Measurements from ENCODE around the gene RASSF8. TPM values are rescaled to one million over a fixed set of nuclear protein-coding genes. Genes with fewer than 3 reads are reported as not detected.

The RASSF8 gene
- total and polyA plus RNA-seq, 2 donors from 2014 or later = 12.0 to 52.8 TPM

DNA sequence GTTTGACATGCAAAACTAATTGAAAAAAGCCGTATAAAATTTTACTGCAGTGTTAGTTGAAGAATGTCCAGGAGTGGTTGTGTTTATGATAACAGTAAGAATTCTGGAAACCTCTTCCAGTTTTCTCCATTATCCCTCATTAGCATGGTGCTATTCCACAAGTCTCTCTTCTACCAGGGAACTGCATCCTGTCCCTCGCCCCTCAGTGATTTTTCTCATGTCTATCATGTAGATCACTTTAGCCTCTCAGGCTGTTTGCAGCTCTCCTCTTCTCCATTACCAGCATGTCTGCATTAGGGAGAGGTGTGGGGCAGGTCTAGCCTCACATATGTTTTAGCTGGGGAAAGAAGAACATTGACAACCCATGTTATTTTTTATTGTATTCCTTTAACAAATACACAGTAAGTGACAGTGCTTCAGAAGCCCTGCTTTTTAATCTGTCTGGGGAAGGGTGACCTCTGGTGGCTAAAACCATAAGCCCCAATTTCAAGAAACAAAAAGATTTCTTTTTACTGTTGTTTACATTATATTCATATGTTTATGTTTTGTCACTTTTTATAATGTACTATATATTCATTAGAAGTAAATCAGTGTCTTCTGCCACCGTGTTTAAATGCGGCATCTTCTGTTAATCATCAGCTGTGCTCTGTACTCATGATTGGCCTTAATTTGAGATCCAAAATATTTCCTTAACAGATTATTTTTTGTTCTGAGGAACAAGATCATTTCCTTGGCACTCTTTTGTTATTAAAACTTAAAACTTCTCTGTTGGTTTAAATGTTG, 70.7 kb downstream of the RASSF8 start:
- peak in 3 of 5 donors; percentile 32 to 62 (median 56) for DNase-seq
- intact Hi-C loops (cut with DNase I) = loop anchor here (10.0 kb wide), 1 partner anchor 584 kb away; no protein-coding TSS in a partner anchor

DNA sequence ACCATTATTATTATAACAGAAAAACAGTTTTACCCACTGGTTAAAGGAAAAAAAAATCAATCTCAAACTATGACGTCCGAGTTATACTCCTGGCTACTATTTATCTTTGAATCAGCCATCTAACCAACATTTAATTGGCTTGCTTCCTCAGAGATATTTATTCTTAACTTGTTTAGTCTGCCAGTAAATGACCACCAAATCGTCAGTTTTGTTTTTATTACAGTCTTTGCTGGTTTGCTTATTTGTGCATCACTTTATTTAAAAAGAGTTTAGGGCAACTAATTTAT, 71.2 kb downstream of the RASSF8 start:
- no peak overlapping the region for H3K9ac ChIP-seq (ENCODE audit: low read length in 3 of 3)
- intact Hi-C loops (cut with DNase I) = loop anchor here (10.0 kb wide), 1 partner anchor 585 kb away; no protein-coding TSS in a partner anchor
- peaks cover 0 to 10% (median 6%) of the 10 kb centered on the region in 3 donors for H3K4me1 ChIP-seq (ENCODE audit: control insufficient read depth in 2 of 3, insufficient read depth in 2 of 3, low read depth in 1 of 3, low read length in 3 of 3)
- DNase-seq (no peak), FAIRE-seq (no peak)
- H3K27ac ChIP-seq (ENCODE audit: low read depth in 2 of 2, low read length in 2 of 2) = no peak overlapping the region
- H3K27me3 ChIP-seq (ENCODE audit: control insufficient read depth, insufficient read depth, low read length) = no peaks in the 10 kb centered on the region
- no peaks in the 10 kb centered on the region for H3K9me3 ChIP-seq (ENCODE audit: control insufficient read depth in 2 of 3, insufficient read depth in 1 of 3, low read length in 3 of 3)
- TF ChIP-seq CTCF (IDR thresholded peaks at IDR 0.05; ENCODE audit: borderline replicate concordance, extremely low read depth, insufficient read depth) = no peak
- H3K36me3 ChIP-seq (ENCODE audit: control insufficient read depth in 2 of 3, insufficient read depth in 3 of 3, low read length in 3 of 3) = no peaks in the 10 kb centered on the region
- H3K4me3 ChIP-seq (ENCODE audit: low read length in 3 of 3) = no peak overlapping the region

More for the DNA sequence above, 70.7 kb downstream of the RASSF8 start:
- peak; percentile 74 for FAIRE-seq
- peak overlapping the region in 1 of 3 donors; percentile 5 for H3K9ac ChIP-seq (ENCODE audit: low read length in 3 of 3)
- H3K4me1 ChIP-seq (ENCODE audit: control insufficient read depth in 2 of 3, insufficient read depth in 2 of 3, low read depth in 1 of 3, low read length in 3 of 3) = peaks cover 0 to 10% (median 6%) of the 10 kb centered on the region in 3 donors
- peak overlapping the region in 2 of 3 donors; percentile 28 to 42 for H3K4me3 ChIP-seq (ENCODE audit: low read length in 3 of 3)
- no peaks in the 10 kb centered on the region for H3K27me3 ChIP-seq (ENCODE audit: control insufficient read depth, insufficient read depth, low read length)
- peak; percentile 52 for TF ChIP-seq CTCF (IDR thresholded peaks at IDR 0.05; ENCODE audit: borderline replicate concordance, extremely low read depth, insufficient read depth)
- H3K36me3 ChIP-seq (ENCODE audit: control insufficient read depth in 2 of 3, insufficient read depth in 3 of 3, low read length in 3 of 3) = no peaks in the 10 kb centered on the region
- no peak overlapping the region for H3K27ac ChIP-seq (ENCODE audit: low read depth in 2 of 2, low read length in 2 of 2)
- no peaks in the 10 kb centered on the region for H3K9me3 ChIP-seq (ENCODE audit: control insufficient read depth in 2 of 3, insufficient read depth in 1 of 3, low read length in 3 of 3)

DNA sequence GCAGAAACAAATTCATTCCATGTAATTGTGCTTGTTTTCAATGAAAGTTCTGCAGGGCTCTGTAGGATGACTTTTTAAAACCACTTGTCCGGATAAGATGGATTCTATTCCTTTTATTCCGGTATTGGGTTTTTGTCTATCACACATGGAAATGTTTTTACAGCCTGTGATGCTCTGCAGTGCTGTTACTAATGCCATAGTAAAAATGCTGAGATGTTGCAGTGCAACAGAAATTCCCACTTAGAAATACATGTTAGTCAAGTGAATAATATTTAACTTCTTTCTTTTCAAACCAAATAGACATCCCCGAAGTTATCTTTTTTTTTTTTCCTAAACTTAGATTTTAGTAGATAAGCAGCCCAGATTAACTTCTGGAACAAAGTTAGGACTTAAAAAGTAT, 71.9 kb downstream of the RASSF8 start:
- FAIRE-seq = no peak
- Histone ChIP-seq H3K9ac (ENCODE audit: low read length in 3 of 3) (no peak overlapping the region), H3K4me3 (ENCODE audit: low read length in 3 of 3) (no peak overlapping the region), H3K27me3 (ENCODE audit: control insufficient read depth, insufficient read depth, low read length) (no peaks in the 10 kb centered on the region), H3K36me3 (ENCODE audit: control insufficient read depth in 2 of 3, insufficient read depth in 3 of 3, low read length in 3 of 3) (no peaks in the 10 kb centered on the region), H3K27ac (ENCODE audit: low read depth in 2 of 2, low read length in 2 of 2) (no peak overlapping the region), H3K4me1 (ENCODE audit: control insufficient read depth in 2 of 3, insufficient read depth in 2 of 3, low read depth in 1 of 3, low read length in 3 of 3) (peaks cover 0 to 10% (median 6%) of the 10 kb centered on the region in 3 donors), H3K9me3 (ENCODE audit: control insufficient read depth in 2 of 3, insufficient read depth in 1 of 3, low read length in 3 of 3) (no peaks in the 10 kb centered on the region)
- intact Hi-C loops (cut with DNase I) = no loop called here
- TF ChIP-seq CTCF (IDR thresholded peaks at IDR 0.05; ENCODE audit: borderline replicate concordance, extremely low read depth, insufficient read depth) = no peak
- no peak for DNase-seq

Data from kidney (tissue), 14 donors.